GM12878 (cell line): ENCODE measurements around the gene FBXL19. TPM values are rescaled to one million over a fixed set of nuclear protein-coding genes. Genes with fewer than 3 reads are reported as not detected.

Source experiments
- ATF3 ChIP-seq: IDR thresholded peaks from 2 replicates; pipeline ENCODE4 v1.6.1; 2011; ENCODE audit warnings: low read depth, mild to moderate bottlenecking, low read length, moderate library complexity, borderline replicate concordance; ENCODE audit errors: extremely low read depth
- DPF2 ChIP-seq: fragments of 450-650 bp; IDR thresholded peaks from 2 replicates; pipeline ENCODE4 v1.6.1; 2017; ENCODE audit warnings: mild to moderate bottlenecking
- FOXK2 ChIP-seq: fragments of 450-650 bp; IDR thresholded peaks from 2 replicates; pipeline ENCODE4 v1.6.1; 2017; ENCODE audit warnings: mild to moderate bottlenecking, moderate library complexity
- GABPA ChIP-seq: IDR thresholded peaks from 2 replicates; pipeline ENCODE4 v1.6.1; 2014; ENCODE audit warnings: antibody characterized with exemption, low read depth, mild to moderate bottlenecking, inconsistent platforms
- HDAC6 ChIP-seq: fragments of 200-600 bp; sonication (generic); IDR thresholded peaks from one replicate; pipeline ENCODE4 v1.8.0; 2017; ENCODE audit warnings: antibody characterized with exemption; ENCODE audit not compliant: unreplicated experiment
- HDGF ChIP-seq: fragments of 450-650 bp; IDR thresholded peaks from 2 replicates; pipeline ENCODE4 v1.6.1; 2016; ENCODE audit warnings: antibody characterized with exemption
- HSF1 ChIP-seq: fragments of 150-350 bp; IDR thresholded peaks from 2 replicates; pipeline ENCODE4 v1.6.1; 2014; ENCODE audit warnings: mild to moderate bottlenecking, low read depth, low read length
- KLF5 ChIP-seq: fragments of 450-650 bp; IDR thresholded peaks from 2 replicates; pipeline ENCODE4 v1.6.1; 2014; ENCODE audit warnings: mild to moderate bottlenecking; ENCODE audit not compliant: partially characterized antibody
- MTA3 ChIP-seq: IDR thresholded peaks from 2 replicates; pipeline ENCODE4 v1.6.1; 2012; ENCODE audit warnings: low read length, inconsistent platforms, borderline replicate concordance
- NBN ChIP-seq: fragments of 450-650 bp; IDR thresholded peaks from 2 replicates; pipeline ENCODE4 v1.6.1; 2016
- NFYB ChIP-seq: IDR thresholded peaks from 2 replicates; pipeline ENCODE4 v1.6.1; 2011; ENCODE audit warnings: low read depth, mild to moderate bottlenecking, low read length, improper control_type of control experiment, moderate library complexity; ENCODE audit not compliant: insufficient read depth
- NR2F1 ChIP-seq: fragments of 450-650 bp; conservative IDR thresholded peaks from 2 replicates; pipeline ENCODE4 v1.6.1; 2017; ENCODE audit warnings: mild to moderate bottlenecking
- PBX3 ChIP-seq: IDR thresholded peaks from 2 replicates; pipeline ENCODE4 v1.6.1; 2011; ENCODE audit warnings: mild to moderate bottlenecking, low read depth, low read length, moderate library complexity; ENCODE audit not compliant: insufficient replicate concordance
- PML ChIP-seq: IDR thresholded peaks from 2 replicates; pipeline ENCODE4 v1.6.1; 2012; ENCODE audit warnings: low read length, inconsistent platforms
- RB1 ChIP-seq: fragments of 450-650 bp; formaldehyde crosslinking; IDR thresholded peaks from 2 replicates; pipeline ENCODE4 v1.6.1; 2017; ENCODE audit warnings: mild to moderate bottlenecking, borderline replicate concordance
- SP1 ChIP-seq: IDR thresholded peaks from one replicate; pipeline ENCODE4 v1.6.1; 2011; ENCODE audit warnings: low read depth, low read length
- SREBF1 ChIP-seq: IDR thresholded peaks from 2 replicates; pipeline ENCODE4 v1.6.1; 2012; ENCODE audit warnings: mild to moderate bottlenecking, low read length
- TCF7 ChIP-seq: IDR thresholded peaks from 2 replicates; pipeline ENCODE4 v1.6.1; 2014; ENCODE audit warnings: antibody characterized with exemption, borderline replicate concordance
- USF1 ChIP-seq: IDR thresholded peaks from 2 replicates; pipeline ENCODE4 v1.6.1; 2011; ENCODE audit warnings: borderline replicate concordance, low read depth, mild to moderate bottlenecking, moderate library complexity, mixed read lengths, low read length; ENCODE audit not compliant: insufficient read depth; ENCODE audit errors: extremely low read length
- YY1 ChIP-seq: IDR thresholded peaks from 2 replicates; pipeline ENCODE4 v1.6.1; 2011; ENCODE audit warnings: low read depth, mild to moderate bottlenecking, low read length
- ZBED1 ChIP-seq: IDR thresholded peaks from 2 replicates; pipeline ENCODE4 v1.6.1; 2016; ENCODE audit warnings: borderline replicate concordance
- ZBTB33 ChIP-seq: fragments of 450-650 bp; IDR thresholded peaks from 2 replicates; pipeline ENCODE4 v1.6.1; 2017; ENCODE audit warnings: mild to moderate bottlenecking
- ZZZ3 ChIP-seq: IDR thresholded peaks from 2 replicates; pipeline ENCODE4 v1.6.1; 2011; ENCODE audit warnings: low read depth; ENCODE audit not compliant: control insufficient read depth, insufficient read length
- polyA plus RNA-seq, 11 experiments: library from polyadenylated mRNA; depleted of rRNA in 4 of 11; unstranded in 6 of 11; stranded (reverse) in 5 of 11; fragments of >200 nt; fragmentation: Nextera tagmentation in 4 of 11; fragmentation: Illumina TruSeq in 1 of 11; extraction: Ambion mirVana in 4 of 11; extraction: Trizol in 1 of 11; gene quantifications; 1 replicate in 1 of 11; 2 replicates in 10 of 11; pipeline versions ENCODE4 v1.2.1 to v1.2.3, GENCODE V29; 2011 to 2016; ENCODE audit warnings: inconsistent platforms in 2 of 11, missing spikeins in 2 of 11, low read depth in 1 of 11
- total RNA-seq, 4 experiments: library from RNA; depleted of rRNA in 3 of 4; stranded (reverse); fragments of >200 nt in 3 of 4; fragmentation: Illumina TruSeq in 1 of 4; extraction: Trizol in 1 of 4; gene quantifications; 2 replicates each; pipeline versions ENCODE4 v1.2.1 to v1.2.3, GENCODE V29; 2013 to 2021

The FBXL19 gene
- total and polyA plus RNA-seq, 10 of the 15 experiments (the other 5 are each of a cell fraction or from before 2014, with no cell fraction given) = 0.02 to 32.1 (median 6.8) TPM; not detected in 1

- TF ChIP-seq PBX3 (peak; percentile 34), ZBED1 (no peak), USF1 (peak; percentile 41), TCF7 (0 out of 2 replicates have a peak, but pooled peaks have one; percentile 39), ZZZ3 (no peak), HDAC6 (peak; percentile 49), YY1 (0 out of 2 replicates have a peak, but pooled peaks have one; percentile 43), NFYB (peak; percentile 66; the same call in 1 of the 2 replicates), FOXK2 (peak; percentile 48; the same call in 1 of the 2 replicates), SP1 (peak; percentile 90), DPF2 (peak; percentile 69; the same call in 1 of the 2 replicates), ATF3 (no peak), MTA3 (no peak), GABPA (peak; percentile 82), PML (0 out of 2 replicates have a peak, but pooled peaks have one; percentile 7), RB1 (peak; percentile 95), KLF5 (peak; percentile 54), HSF1 (peak; percentile 49; the same call in 1 of the 2 replicates), HDGF (peak; percentile 23; the same call in 1 of the 2 replicates), NBN (peak; percentile 88), NR2F1 (peak; percentile 54), SREBF1 (peak; percentile 47), ZBTB33 (no peak)
Observed at GRCh38 chr16:30957456-30958174, 34.2 kb downstream of the FBXL19 start, which contains the start of gene SETD1A (continued).
